NCI-H774 (cell line): ENCODE measurements around the gene KCNG4.
"Not testable (repeated sequence)": the region's sequence is repeated elsewhere in the genome, so short reads cannot be mapped to it uniquely, and the experiment has no call there.

Experiments used
- DNase-seq: peaks from one replicate; lab custom pipeline; 2025; lab: John Stamatoyannopoulos, UW

The KCNG4 gene

GRCh38 chr16:84205976-84206691, 33.7 kb downstream of the KCNG4 start:
- DNase-seq = no peak

- not testable (repeated sequence) for DNase-seq
These were observed 34.7 kb downstream of the KCNG4 start for GRCh38 chr16:84205123-84205522.

GRCh38 chr16:84204551-84204950, 35.3 kb downstream of the KCNG4 start:
- DNase-seq = not testable (repeated sequence)

GRCh38 chr16:84199861-84200260, 40.0 kb downstream of the KCNG4 start:
- no peak for DNase-seq

- no peak for DNase-seq
These were observed 40.7 kb downstream of the KCNG4 start for GRCh38 chr16:84199097-84199496.

- DNase-seq = no peak
These were observed 41.4 kb downstream of the KCNG4 start for GRCh38 chr16:84198401-84198800.

GRCh38 chr16:84197466-84198128, 42.2 kb downstream of the KCNG4 start:
- DNase-seq = no peak

GRCh38 chr16:84196727-84197394, 43.0 kb downstream of the KCNG4 start:
- DNase-seq = no peak

GRCh38 chr16:84196101-84196500, 43.7 kb downstream of the KCNG4 start:
- DNase-seq = no peak

GRCh38 chr16:84195201-84196093, 44.4 kb downstream of the KCNG4 start:
- DNase-seq = no peak

- no peak for DNase-seq
These were observed 45.2 kb downstream of the KCNG4 start for GRCh38 chr16:84194470-84195200.

GRCh38 chr16:84194018-84194417, 45.8 kb downstream of the KCNG4 start:
- no peak for DNase-seq

- DNase-seq = no peak
These were observed 46.3 kb downstream of the KCNG4 start for GRCh38 chr16:84193480-84193879.

GRCh38 chr16:84191466-84191865, 48.3 kb downstream of the KCNG4 start:
- DNase-seq = no peak

GRCh38 chr16:84190731-84191388, 49.0 kb downstream of the KCNG4 start, which contains the start of gene ADAD2:
Gene ADAD2 (plus strand): TSS chr16:84191157. CDS start chr16:84191231, 74 bp downstream.
- DNase-seq = no peak

GRCh38 chr16:84186685-84187437, 53.0 kb downstream of the KCNG4 start, which contains the start of gene TAF1C:
Gene TAF1C (minus strand): TSS chr16:84187057. CDS start chr16:84184988, 2,069 bp downstream.
- DNase-seq = peak; percentile 77

GRCh38 chr16:84184775-84185174, 55.0 kb downstream of the KCNG4 start:
- no peak for DNase-seq

GRCh38 chr16:84183911-84184591, 55.8 kb downstream of the KCNG4 start:
- no peak for DNase-seq

GRCh38 chr16:84183572-84183875, 56.3 kb downstream of the KCNG4 start:
- DNase-seq = no peak
